SJCRH30 (cell line): ENCODE data around the gene PLIN4. TPM values are rescaled to one million over a fixed set of nuclear protein-coding genes. Genes with fewer than 3 reads are reported as not detected.

ENCODE experiments used
- DNase-seq, 2 experiments: peaks; one replicate each; pipeline ENCODE4 v3.0.0-alpha.2; 2015 to 2020
- H3K27ac ChIP-seq: fragments of 250-450 bp; sonication (Bioruptor Pico); 2 replicates; pipeline ENCODE4 v1.5.1; 2020; ENCODE audit warnings: mild to moderate bottlenecking, moderate library complexity
- H3K27me3 ChIP-seq: fragments of 250-450 bp; sonication (Bioruptor Pico); 2 replicates; pipeline ENCODE4 v1.5.1; 2020; ENCODE audit warnings: mild to moderate bottlenecking, moderate library complexity
- H3K36me3 ChIP-seq: fragments of 250-450 bp; sonication (Bioruptor Pico); 2 replicates; pipeline ENCODE4 v1.5.1; 2020; ENCODE audit warnings: mild to moderate bottlenecking, moderate library complexity
- H3K4me1 ChIP-seq: fragments of 250-450 bp; sonication (Bioruptor Pico); 2 replicates; pipeline ENCODE4 v1.5.1; 2020; ENCODE audit warnings: mild to moderate bottlenecking, moderate library complexity
- H3K4me3 ChIP-seq: fragments of 250-450 bp; sonication (Bioruptor Pico); 2 replicates; pipeline ENCODE4 v1.5.1; 2020; ENCODE audit warnings: mild to moderate bottlenecking, moderate library complexity
- H3K9me3 ChIP-seq: fragments of 250-450 bp; sonication (Bioruptor Pico); replicated peaks from 2 replicates; pipeline ENCODE4 v1.5.1; 2020; ENCODE audit warnings: mild to moderate bottlenecking, moderate library complexity
- total RNA-seq: library from RNA; depleted of rRNA; stranded (reverse); fragments of >200 nt; shearing (Covaris generic); gene quantifications from 2 replicates; pipeline ENCODE4 v1.2.3, GENCODE V29; 2014

The PLIN4 gene
- total RNA-seq, 1 experiment from 2014 or later: 0.16 TPM

DNA sequence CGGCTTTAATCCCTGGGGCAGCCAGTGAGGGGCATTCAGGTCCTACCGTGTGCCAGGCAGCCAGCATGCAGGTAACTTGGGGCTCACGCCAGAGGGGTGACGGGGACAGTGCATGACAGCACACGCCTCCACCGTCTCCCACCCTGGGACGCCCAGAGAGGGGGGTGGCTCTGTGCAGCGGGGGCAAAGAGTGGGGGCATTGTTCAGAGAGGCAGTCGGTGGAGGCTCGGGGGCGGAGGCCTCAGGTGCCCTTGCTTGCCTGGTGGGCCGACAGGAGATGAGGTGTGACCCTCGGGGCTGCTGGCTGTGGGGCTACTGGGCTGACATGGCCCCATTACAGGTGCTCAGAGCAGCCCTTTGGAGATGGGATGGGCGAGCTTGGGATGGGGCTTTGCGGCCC is 18.4 kb downstream of the PLIN4 start:
- Histone ChIP-seq H3K36me3 (peaks cover 3% of the 10 kb centered on the region; the same call in 1 of the 2 replicates), H3K27me3 (no peaks in the 10 kb centered on the region), H3K27ac (no peak overlapping the region), H3K9me3 (no peaks in the 10 kb centered on the region), H3K4me1 (peaks cover 18% of the 10 kb centered on the region), H3K4me3 (no peak overlapping the region)
- DNase-seq: no peak

DNA sequence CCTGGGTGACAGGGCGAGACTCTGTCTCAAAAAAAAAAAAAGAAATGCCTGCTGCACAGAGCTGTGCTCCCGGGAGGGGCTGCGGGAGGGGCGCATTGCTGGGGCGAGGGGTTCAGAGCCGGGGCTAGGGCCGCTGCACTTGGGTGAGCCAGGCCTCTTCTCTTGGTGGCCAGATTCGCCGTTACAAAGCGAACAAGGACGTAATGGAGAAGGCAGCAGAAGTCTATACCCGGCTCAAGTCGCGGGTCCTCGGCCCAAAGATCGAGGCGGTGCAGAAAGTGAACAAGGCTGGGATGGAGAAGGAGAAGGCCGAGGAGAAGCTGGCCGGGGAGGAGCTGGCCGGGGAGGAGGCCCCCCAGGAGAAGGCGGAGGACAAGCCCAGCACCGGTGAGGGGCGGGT is 19.0 kb downstream of the PLIN4 start:
- no peak overlapping the region for H3K27ac ChIP-seq
- H3K9me3 ChIP-seq: no peaks in the 10 kb centered on the region
- H3K4me1 ChIP-seq: peaks cover 18% of the 10 kb centered on the region
- H3K27me3 ChIP-seq: no peaks in the 10 kb centered on the region
- H3K36me3 ChIP-seq: peaks cover 3% of the 10 kb centered on the region; the same call in 1 of the 2 replicates
- H3K4me3 ChIP-seq: no peak overlapping the region
- no peak for DNase-seq

DNA sequence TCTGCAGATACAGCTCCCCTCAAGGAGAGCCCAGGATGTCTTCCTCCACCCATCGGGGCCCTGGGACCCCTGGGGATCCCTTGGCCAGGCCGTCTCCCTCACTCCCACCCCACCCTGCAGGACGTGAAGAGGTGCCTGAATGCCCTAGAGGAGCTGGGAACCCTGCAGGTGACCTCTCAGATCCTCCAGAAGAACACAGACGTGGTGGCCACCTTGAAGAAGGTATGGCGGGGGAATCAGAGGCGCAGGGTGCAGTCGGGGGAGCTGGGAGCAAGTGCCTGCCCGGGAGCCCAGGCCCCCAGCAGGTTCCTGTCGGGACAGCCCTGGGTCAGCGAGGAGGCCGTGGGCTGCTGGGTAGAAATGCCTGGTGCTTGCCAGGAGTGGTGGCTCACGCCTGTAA is 19.6 kb downstream of the PLIN4 start:
- Histone ChIP-seq H3K9me3 (no peaks in the 10 kb centered on the region), H3K4me1 (peaks cover 12% of the 10 kb centered on the region), H3K4me3 (no peak overlapping the region), H3K36me3 (peaks cover 3% of the 10 kb centered on the region; the same call in 1 of the 2 replicates), H3K27me3 (no peaks in the 10 kb centered on the region), H3K27ac (no peak overlapping the region)
- DNase-seq: no peak

DNA sequence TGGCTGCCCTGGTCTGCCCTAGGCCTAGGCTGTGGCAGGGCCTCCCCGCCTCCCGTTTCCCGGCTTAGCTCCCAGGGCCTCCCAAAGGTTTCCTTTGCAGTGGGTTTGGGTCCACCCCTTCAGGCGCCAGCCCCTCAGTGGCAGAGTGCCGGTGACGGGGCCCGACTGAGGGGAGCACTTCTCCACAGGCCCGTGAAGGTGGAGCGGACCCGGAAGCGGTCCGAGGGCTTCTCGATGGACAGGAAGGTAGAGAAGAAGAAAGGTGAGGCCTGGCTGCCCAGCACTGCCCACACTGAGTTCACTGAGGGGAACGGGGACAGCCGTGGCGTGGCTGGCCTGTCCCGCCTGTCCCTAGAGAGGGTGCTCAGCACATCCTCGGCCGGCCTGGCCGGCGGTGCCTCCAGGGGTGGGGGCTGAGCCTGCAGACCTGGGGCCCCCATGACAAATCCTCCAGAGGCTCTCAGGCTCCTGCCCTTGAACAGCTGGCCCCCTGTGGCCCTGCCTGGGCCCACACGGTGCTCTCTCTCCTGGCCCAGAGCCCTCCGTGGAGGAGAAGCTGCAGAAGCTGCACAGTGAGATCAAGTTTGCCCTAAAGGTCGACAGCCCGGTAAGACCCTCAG is 20.4 kb downstream of the PLIN4 start:
- Histone ChIP-seq H3K4me3 (no peak overlapping the region), H3K36me3 (peaks cover 8% of the 10 kb centered on the region), H3K27me3 (no peaks in the 10 kb centered on the region), H3K4me1 (peaks cover 6% of the 10 kb centered on the region), H3K27ac (no peak overlapping the region), H3K9me3 (no peaks in the 10 kb centered on the region; the same call in 1 of the 2 replicates)
- no peak for DNase-seq

DNA sequence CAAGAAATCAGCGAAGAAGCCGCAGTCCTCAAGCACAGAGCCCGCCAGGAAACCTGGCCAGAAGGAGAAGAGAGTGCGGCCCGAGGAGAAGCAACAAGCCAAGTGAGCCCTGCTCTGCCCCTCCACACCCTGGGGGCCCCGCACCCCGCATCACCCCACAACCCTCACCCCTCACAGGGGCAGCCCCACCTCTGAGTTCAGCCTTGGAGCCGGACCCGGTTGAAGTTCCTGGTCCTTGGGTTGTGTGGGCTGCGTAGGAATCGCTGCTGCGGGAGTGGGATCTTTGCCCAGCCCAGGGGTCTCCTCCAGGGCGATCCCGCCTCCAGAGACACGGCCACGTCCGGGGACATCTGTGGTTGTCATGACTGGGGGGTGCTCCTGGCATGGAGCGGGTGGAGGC is 22.0 kb downstream of the PLIN4 start:
- DNase-seq: no peak
- H3K4me1 ChIP-seq: no peaks in the 10 kb centered on the region
- H3K4me3 ChIP-seq: no peak overlapping the region
- H3K27ac ChIP-seq: no peak overlapping the region
- H3K9me3 ChIP-seq: peaks cover 3% of the 10 kb centered on the region; the same call in 1 of the 2 replicates
- no peaks in the 10 kb centered on the region for H3K27me3 ChIP-seq
- peaks cover 23% of the 10 kb centered on the region for H3K36me3 ChIP-seq

DNA sequence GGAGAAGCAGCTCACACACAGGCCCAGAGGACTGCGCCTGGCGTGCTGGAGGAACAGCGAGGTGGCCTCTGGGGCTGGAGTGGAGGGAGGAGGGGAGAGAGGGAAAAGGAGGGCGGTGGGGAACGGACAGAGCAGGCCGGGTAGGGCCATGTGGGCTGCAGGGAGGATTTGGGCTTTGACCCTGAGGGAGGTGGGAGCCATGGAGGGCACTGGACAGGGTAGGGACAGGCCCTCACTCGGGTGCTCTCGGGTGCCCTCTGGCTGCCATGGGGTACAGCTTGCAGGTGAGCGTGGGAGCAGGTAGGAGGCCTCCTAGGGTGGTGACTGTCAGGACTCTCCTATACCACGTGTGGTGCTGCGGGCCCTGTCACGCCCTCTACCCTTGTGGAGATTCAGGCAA is 22.8 kb downstream of the PLIN4 start:
- Histone ChIP-seq H3K9me3 (peaks cover 3% of the 10 kb centered on the region; the same call in 1 of the 2 replicates), H3K36me3 (peaks cover 25% of the 10 kb centered on the region), H3K4me1 (no peaks in the 10 kb centered on the region), H3K4me3 (no peak overlapping the region), H3K27ac (no peak overlapping the region), H3K27me3 (no peaks in the 10 kb centered on the region)
- no peak for DNase-seq

DNA sequence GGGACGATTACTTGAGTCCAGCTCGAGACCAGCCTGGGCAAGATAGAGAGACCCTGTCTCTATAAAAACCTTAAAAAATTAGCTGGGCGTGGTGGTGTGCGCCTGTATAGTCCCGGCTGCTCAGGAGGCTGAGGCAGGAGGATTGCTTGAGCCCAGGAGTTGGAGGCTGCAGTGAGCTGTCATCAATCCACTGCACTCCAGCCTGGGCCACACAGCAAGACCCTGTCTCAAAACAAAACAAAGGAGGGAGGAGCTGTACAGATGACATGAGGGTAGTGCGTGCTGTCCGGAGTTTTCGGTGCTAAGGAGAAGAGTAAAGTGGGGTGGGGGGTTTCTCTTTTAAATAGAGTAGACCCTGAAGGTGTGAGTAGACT is 23.6 kb downstream of the PLIN4 start:
- no peaks in the 10 kb centered on the region for H3K27me3 ChIP-seq
- peaks cover 31% of the 10 kb centered on the region for H3K36me3 ChIP-seq
- no peak for DNase-seq
- H3K9me3 ChIP-seq: peaks cover 3% of the 10 kb centered on the region; the same call in 1 of the 2 replicates
- no peak overlapping the region for H3K4me3 ChIP-seq
- no peak overlapping the region for H3K27ac ChIP-seq
- H3K4me1 ChIP-seq: no peaks in the 10 kb centered on the region

DNA sequence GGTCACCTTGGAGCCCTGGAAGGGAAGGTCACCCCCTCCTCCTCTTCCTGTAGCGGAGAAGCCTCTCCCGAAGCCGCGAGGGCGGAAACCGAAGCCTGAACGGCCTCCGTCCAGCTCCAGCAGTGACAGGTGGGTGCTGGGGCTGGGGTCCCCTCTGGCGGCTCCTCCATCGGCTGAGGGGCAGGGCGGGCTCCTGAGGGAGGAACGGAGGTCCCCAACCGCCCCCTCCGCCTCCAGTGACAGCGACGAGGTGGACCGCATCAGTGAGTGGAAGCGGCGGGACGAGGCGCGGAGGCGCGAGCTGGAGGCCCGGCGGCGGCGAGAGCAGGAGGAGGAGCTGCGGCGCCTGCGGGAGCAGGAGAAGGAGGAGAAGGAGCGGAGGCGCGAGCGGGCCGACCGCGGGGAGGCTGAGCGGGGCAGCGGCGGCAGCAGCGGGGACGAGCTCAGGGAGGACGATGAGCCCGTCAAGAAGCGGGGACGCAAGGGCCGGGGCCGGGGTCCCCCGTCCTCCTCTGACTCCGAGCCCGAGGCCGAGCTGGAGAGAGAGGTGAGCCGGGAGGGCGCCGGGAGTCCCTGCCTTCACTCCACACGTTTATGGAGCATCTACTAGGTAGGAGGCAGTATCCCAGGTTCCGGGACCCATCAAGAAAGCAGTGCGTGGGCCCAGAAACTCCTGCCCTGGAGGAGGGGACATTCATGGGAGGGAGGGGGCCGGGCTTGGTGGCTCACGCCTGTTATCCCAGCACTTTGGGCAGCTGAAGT is 24.2 kb downstream of the PLIN4 start:
- no peaks in the 10 kb centered on the region for H3K4me1 ChIP-seq
- H3K4me3 ChIP-seq: no peak overlapping the region
- DNase-seq: no peak
- H3K36me3 ChIP-seq: peaks cover 35% of the 10 kb centered on the region
- H3K27ac ChIP-seq: no peak overlapping the region
- peaks cover 3% of the 10 kb centered on the region; the same call in 1 of the 2 replicates for H3K9me3 ChIP-seq
- H3K27me3 ChIP-seq: no peaks in the 10 kb centered on the region

DNA sequence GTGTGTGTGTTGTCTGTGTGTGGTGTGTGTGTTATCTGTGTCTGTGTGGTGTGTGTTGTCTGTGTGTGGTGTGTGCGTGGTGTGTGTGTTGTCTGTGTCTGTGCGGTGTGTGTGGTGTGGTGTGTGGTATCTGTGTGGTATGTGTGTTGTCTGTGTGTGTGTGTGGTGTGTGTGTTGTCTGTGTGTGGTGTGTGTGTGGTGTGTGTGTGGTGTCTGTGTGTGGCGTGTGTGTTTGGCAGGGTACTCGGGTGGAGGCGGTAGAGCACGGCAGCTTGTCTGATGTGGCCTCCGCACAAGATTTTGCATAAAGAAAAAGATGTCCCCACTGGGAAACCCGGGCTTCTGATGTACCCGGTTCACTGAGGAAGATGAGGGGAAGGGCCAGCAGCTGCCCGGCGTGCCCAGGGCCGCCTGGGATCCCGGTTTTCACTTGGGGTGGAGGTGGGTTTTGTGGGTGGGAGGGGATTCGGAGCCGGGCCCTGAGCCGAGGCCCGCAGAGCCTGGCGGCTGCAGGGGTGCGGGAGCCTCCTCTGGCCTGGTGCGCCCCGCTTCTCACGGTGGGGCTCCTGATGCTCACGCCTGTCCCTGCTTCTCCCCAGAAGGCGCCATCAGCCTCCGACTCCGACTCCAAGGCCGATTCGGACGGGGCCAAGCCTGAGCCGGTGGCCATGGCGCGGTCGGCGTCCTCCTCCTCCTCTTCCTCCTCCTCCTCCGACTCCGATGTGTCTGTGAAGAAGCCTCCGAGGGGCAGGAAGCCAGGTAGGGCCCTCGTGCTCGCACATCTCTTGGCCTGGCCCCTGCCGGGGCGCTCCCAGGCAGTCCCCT is 25.0 kb downstream of the PLIN4 start:
- H3K4me3 ChIP-seq: no peak overlapping the region
- no peaks in the 10 kb centered on the region for H3K27me3 ChIP-seq
- peaks cover 38% of the 10 kb centered on the region for H3K36me3 ChIP-seq
- no peaks in the 10 kb centered on the region for H3K4me1 ChIP-seq
- H3K9me3 ChIP-seq: peaks cover 3% of the 10 kb centered on the region; the same call in 1 of the 2 replicates
- H3K27ac ChIP-seq: no peak overlapping the region
- DNase-seq: no peak

DNA sequence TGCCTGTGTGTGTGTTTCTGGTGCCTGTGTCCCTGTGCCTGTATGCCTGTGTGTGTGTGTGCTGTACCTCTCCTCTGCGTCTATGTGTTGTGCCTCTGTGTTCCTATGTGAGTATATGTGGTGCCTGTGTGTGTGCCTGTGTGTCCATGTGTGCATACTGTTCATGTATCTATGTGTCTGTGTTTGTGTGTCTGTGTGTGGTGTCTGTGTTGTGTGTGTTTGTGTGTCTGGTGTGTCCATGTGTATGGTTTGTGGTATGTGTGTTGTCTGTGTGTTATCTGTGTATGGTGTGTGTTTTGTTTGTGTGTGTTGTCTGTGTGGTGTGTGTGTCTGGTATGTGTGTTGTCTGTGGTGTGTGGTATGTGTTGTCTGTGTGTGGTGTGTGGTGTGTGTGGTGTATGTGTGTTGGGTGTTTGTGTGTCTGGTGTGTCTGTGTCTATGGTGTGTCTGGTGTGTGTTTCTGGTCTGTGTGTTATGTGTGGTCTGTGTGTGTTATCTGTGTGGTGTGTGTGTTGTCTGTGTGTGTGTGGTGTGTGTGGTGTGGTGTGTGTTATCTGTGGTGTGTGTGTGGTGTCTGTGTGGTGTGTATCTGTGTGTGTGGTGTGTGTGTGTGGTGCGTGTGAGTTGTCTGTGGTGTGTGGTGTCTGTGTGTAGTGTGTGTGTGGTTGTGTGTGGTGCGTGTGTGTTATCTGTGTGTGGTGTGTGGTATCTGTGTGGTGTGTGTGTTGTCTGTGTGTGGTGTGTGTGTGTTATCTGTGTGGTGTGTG is 25.8 kb downstream of the PLIN4 start:
- Histone ChIP-seq H3K4me1 (no peaks in the 10 kb centered on the region), H3K9me3 (peaks cover 3% of the 10 kb centered on the region; the same call in 1 of the 2 replicates), H3K4me3 (no peak overlapping the region), H3K27me3 (no peaks in the 10 kb centered on the region), H3K27ac (no peak overlapping the region), H3K36me3 (peaks cover 39% of the 10 kb centered on the region)
- DNase-seq: no peak

DNA sequence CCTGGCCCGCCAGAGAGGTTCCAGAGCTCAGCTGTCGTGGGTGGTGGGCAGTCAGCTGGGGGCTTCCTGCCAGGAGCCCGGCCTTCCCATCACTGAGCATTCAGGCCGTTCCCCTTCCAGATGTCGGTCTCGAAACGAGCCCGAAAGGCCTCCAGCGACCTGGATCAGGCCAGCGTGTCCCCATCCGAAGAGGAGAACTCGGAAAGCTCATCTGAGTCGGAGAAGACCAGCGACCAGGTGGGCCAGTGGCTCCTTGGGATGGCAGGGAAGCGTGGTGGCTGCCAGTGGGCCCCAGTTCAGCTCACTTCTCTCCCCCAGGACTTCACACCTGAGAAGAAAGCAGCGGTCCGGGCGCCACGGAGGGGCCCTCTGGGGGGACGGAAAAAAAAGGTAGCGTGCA is 26.8 kb downstream of the PLIN4 start:
- H3K27ac ChIP-seq: no peak overlapping the region
- no peaks in the 10 kb centered on the region for H3K4me1 ChIP-seq
- peaks cover 36% of the 10 kb centered on the region for H3K36me3 ChIP-seq
- no peaks in the 10 kb centered on the region for H3K27me3 ChIP-seq
- no peak overlapping the region for H3K4me3 ChIP-seq
- peaks cover 3% of the 10 kb centered on the region; the same call in 1 of the 2 replicates for H3K9me3 ChIP-seq
- no peak for DNase-seq

DNA sequence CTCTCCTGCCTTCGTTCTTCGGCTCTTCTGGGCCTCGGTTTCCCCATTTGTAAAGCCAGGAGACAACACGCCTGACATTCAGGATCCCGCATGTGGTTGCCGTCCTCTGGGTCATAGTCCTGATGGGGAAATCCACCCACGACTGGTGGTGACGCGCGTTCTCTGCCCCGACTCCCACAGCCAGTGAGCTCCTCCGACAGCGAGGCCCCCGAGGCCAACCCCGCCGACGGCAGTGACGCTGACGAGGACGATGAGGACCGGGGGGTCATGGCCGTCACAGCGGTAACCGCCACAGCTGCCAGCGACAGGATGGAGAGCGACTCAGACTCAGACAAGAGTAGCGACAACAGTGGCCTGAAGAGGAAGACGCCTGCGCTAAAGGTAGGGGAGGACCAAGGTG is 29.8 kb downstream of the PLIN4 start:
- no peak overlapping the region for H3K4me3 ChIP-seq
- peaks cover 3% of the 10 kb centered on the region; the same call in 1 of the 2 replicates for H3K9me3 ChIP-seq
- no peaks in the 10 kb centered on the region for H3K4me1 ChIP-seq
- H3K36me3 ChIP-seq: peaks cover 36% of the 10 kb centered on the region
- DNase-seq: no peak
- no peaks in the 10 kb centered on the region for H3K27me3 ChIP-seq
- no peak overlapping the region for H3K27ac ChIP-seq

DNA sequence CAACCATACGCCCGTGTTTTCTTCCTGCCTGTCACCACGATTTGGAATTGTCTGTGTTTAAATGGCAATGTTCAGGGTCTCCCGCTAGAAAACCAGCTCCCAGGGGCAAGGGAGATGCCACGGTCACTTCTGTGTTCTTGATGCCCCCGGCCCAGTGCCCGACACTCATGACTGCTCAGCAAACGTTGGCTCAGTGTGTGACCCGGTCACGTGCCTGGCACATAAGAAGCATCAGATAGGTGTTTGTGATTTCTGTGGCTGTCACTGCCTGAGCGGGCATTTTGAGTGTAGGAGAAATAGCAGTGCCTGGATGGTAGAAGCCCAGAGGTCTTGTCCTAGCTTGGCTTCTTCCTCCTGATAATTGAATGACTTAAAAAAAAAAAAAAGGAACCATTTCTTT is 30.7 kb downstream of the PLIN4 start:
- no peak for DNase-seq
- H3K4me1 ChIP-seq: no peaks in the 10 kb centered on the region
- H3K36me3 ChIP-seq: peaks cover 28% of the 10 kb centered on the region

DNA sequence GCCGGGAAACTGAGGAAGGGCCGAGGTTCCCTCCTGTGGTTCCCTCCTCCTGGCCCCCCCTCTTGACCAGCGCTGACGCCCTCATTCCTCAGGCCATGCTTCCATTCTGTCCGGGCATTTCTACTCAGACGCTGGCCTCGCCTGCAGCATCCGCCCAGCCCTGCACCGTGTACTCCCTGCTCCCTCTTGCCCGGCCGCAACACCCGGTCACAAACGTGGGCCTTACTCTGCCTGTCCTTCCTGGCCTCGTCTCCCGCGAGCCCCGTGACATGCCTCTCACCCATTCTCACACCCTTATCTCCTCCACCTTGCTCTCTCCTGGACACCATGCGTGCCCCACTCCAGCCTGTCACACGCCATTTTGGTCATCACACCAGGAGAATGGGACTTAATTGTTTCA is 34.9 kb downstream of the PLIN4 start:
- H3K9me3 ChIP-seq: no peaks in the 10 kb centered on the region
- H3K27ac ChIP-seq: no peak overlapping the region
- DNase-seq: no peak
- no peak overlapping the region for H3K4me3 ChIP-seq
- H3K4me1 ChIP-seq: no peaks in the 10 kb centered on the region
- H3K27me3 ChIP-seq: no peaks in the 10 kb centered on the region
- H3K36me3 ChIP-seq: peaks cover 1% of the 10 kb centered on the region; the same call in 1 of the 2 replicates

More for the DNA sequence above, 30.7 kb downstream of the PLIN4 start:
- Histone ChIP-seq H3K4me3 (no peak overlapping the region), H3K27me3 (no peaks in the 10 kb centered on the region), H3K27ac (no peak overlapping the region), H3K9me3 (peaks cover 3% of the 10 kb centered on the region; the same call in 1 of the 2 replicates)
